IMR-90 (cell line): ENCODE results near the gene RASSF4. TPM values are rescaled to one million over a fixed set of nuclear protein-coding genes. Genes with fewer than 3 reads are reported as not detected.

Source experiments
- CEBPB ChIP-seq: IDR thresholded peaks from 2 replicates; pipeline ENCODE4 v1.6.1; 2012; ENCODE audit warnings: low read depth, low read length, improper control_type of control experiment
- polyA plus RNA-seq, 3 experiments: library from polyadenylated mRNA; depleted of rRNA; stranded (reverse); fragments of >200 nt; gene quantifications; 2 replicates each; pipeline ENCODE4 v1.2.3, GENCODE V29; 2012; ENCODE audit warnings: low replicate concordance in 1 of 3
- total RNA-seq: library from RNA; depleted of rRNA; stranded (reverse); fragments of >200 nt; gene quantifications from 2 replicates; pipeline ENCODE4 v1.2.3, GENCODE V29; 2012
- TF ChIP-seq, protein P1 (sequence below): conservative IDR thresholded peaks from 2 replicates; pipeline ENCODE4 v1.5.1; 2012; ENCODE audit warnings: mild to moderate bottlenecking, low read depth, low read length, improper control_type of control experiment

RASSF4 gene
- total and polyA plus RNA-seq, 2 of the 4 experiments (the other 2 are of a cell fraction): 5.9 to 8.6 TPM

DNA sequence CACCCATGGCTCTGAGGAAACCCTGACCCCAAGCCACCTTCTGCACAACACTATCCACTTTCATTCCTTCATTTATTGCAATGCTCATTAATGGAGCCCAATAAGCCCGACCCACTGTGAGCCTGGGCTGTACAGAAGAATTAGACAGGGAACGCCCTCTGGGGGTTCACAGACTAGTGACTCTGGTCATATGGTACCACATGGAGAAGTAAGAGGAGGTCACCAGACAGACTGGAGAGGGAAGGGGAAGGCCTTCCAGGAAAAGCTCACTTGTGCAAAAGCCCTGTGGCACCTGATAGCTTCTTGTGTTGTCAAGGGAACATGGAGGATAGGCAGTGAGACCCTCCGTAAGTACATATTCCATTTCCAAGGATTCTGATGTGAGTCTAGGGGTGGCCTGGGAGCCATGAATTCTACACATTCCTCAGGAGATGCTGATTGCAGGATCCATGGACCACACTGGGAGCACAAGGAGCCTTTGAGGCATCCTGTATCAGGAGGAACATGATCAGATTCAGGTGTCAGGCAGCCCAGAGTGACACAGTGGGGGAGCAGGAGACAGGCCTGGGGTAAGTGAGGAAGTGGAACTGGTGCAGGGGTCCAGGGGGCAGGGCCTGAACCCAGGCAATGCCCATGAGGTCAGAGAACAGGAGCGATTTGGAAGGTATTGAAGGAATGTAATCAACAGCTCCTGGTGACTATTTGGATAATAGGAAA lies 28.5 kb upstream of the RASSF4 start (continued):
- TF ChIP-seq, protein P1, sequence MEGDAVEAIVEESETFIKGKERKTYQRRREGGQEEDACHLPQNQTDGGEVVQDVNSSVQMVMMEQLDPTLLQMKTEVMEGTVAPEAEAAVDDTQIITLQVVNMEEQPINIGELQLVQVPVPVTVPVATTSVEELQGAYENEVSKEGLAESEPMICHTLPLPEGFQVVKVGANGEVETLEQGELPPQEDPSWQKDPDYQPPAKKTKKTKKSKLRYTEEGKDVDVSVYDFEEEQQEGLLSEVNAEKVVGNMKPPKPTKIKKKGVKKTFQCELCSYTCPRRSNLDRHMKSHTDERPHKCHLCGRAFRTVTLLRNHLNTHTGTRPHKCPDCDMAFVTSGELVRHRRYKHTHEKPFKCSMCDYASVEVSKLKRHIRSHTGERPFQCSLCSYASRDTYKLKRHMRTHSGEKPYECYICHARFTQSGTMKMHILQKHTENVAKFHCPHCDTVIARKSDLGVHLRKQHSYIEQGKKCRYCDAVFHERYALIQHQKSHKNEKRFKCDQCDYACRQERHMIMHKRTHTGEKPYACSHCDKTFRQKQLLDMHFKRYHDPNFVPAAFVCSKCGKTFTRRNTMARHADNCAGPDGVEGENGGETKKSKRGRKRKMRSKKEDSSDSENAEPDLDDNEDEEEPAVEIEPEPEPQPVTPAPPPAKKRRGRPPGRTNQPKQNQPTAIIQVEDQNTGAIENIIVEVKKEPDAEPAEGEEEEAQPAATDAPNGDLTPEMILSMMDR: no peak
- no peak for TF ChIP-seq CEBPB
